ENCODE results near the gene REEP6.

DNA sequence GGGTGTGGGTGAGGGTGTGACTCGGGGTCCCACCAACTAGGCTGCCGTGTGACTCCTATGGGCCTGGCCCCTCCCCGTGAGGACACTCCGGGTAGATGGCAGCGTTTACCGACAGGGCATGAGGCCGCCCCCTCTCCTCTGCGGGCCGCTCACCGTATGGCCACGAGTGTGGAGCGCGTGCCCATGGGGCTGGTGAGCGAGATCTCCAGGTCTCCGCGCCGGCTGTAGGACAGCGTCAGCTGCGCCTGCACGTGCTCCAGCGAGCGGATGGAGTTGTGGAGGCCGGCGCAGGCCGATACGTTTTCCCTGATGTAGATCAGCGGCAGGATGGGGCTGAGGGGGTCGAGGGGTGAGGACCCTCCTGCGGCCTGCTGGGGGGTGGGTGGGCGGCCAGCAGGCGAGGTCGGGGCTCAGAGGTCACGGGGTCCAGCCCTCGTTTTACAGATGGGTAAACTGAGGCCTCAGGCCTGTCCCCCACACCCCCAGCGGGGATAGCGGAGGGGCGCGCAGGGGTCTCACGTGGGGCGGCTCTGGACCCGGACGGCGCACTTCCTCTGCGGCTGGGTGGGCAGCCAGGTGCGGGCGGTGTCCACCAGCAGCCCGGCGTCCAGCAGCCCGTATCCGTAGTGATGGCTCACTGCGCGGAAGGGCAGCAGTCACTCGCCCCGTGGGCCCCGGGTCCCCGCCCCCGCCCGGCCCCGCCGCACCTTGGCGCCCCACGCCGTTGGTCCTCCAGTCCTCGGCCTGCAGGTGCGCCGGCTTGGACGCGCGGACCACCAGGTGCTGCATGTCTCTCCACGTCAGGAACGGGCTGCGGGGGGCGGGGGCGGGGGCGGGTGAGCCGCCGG lies 7.6 kb upstream of the REEP6 start:
- TF ChIP-seq, protein P1, sequence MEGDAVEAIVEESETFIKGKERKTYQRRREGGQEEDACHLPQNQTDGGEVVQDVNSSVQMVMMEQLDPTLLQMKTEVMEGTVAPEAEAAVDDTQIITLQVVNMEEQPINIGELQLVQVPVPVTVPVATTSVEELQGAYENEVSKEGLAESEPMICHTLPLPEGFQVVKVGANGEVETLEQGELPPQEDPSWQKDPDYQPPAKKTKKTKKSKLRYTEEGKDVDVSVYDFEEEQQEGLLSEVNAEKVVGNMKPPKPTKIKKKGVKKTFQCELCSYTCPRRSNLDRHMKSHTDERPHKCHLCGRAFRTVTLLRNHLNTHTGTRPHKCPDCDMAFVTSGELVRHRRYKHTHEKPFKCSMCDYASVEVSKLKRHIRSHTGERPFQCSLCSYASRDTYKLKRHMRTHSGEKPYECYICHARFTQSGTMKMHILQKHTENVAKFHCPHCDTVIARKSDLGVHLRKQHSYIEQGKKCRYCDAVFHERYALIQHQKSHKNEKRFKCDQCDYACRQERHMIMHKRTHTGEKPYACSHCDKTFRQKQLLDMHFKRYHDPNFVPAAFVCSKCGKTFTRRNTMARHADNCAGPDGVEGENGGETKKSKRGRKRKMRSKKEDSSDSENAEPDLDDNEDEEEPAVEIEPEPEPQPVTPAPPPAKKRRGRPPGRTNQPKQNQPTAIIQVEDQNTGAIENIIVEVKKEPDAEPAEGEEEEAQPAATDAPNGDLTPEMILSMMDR (IDR thresholded peaks at IDR 0.05): no peak
- no peak for TF ChIP-seq EZH2 (IDR thresholded peaks at IDR 0.05)
- TF ChIP-seq EZH2phosphoT487 (IDR thresholded peaks at IDR 0.05): no peak
